IMR-90 (cell line): ENCODE results near the gene MZT1.

ENCODE experiments used
- ELK1 ChIP-seq: fragments of 150-350 bp; IDR thresholded peaks from 2 replicates; pipeline ENCODE4 v1.6.1; 2016; ENCODE audit warnings: low read depth, mild to moderate bottlenecking, low read length, moderate library complexity, borderline replicate concordance
- MXI1 ChIP-seq: IDR thresholded peaks from 2 replicates; pipeline ENCODE4 v1.6.1; 2012; ENCODE audit warnings: low read depth, mild to moderate bottlenecking, low read length, moderate library complexity, borderline replicate concordance
- NFE2L2 ChIP-seq: fragments of 150-350 bp; IDR thresholded peaks from 2 replicates; pipeline ENCODE4 v1.6.1; 2016; ENCODE audit warnings: low read depth, mild to moderate bottlenecking, low read length
- POLR2A ChIP-seq: IDR thresholded peaks from 2 replicates; pipeline ENCODE4 v1.6.1; 2012; ENCODE audit warnings: mild to moderate bottlenecking, low read depth, low read length
- RAD21 ChIP-seq: IDR thresholded peaks from 2 replicates; pipeline ENCODE4 v1.6.1; 2012; ENCODE audit warnings: low read length, improper control_type of control experiment
- RCOR1 ChIP-seq: IDR thresholded peaks from 2 replicates; pipeline ENCODE4 v1.6.1; 2012; ENCODE audit warnings: mild to moderate bottlenecking, low read length, improper control_type of control experiment; ENCODE audit not compliant: insufficient replicate concordance
- RFX5 ChIP-seq: IDR thresholded peaks from 2 replicates; pipeline ENCODE4 v1.8.0; 2012; ENCODE audit warnings: low read depth, mild to moderate bottlenecking, low read length, moderate library complexity
- SMC3 ChIP-seq: fragments of 150-350 bp; IDR thresholded peaks from 2 replicates; pipeline ENCODE4 v1.6.1; 2016; ENCODE audit warnings: low read depth, mild to moderate bottlenecking, antibody characterized with exemption, low read length, moderate library complexity
- TF ChIP-seq, protein P1 (sequence below): conservative IDR thresholded peaks from 2 replicates; pipeline ENCODE4 v1.5.1; 2012; ENCODE audit warnings: mild to moderate bottlenecking, low read depth, low read length, improper control_type of control experiment

GRCh38 chr13:72728290-72728605 is 819 bp upstream of the MZT1 start:
- TF ChIP-seq RFX5: no peak
- no peak for TF ChIP-seq NFE2L2
- TF ChIP-seq, protein P1, sequence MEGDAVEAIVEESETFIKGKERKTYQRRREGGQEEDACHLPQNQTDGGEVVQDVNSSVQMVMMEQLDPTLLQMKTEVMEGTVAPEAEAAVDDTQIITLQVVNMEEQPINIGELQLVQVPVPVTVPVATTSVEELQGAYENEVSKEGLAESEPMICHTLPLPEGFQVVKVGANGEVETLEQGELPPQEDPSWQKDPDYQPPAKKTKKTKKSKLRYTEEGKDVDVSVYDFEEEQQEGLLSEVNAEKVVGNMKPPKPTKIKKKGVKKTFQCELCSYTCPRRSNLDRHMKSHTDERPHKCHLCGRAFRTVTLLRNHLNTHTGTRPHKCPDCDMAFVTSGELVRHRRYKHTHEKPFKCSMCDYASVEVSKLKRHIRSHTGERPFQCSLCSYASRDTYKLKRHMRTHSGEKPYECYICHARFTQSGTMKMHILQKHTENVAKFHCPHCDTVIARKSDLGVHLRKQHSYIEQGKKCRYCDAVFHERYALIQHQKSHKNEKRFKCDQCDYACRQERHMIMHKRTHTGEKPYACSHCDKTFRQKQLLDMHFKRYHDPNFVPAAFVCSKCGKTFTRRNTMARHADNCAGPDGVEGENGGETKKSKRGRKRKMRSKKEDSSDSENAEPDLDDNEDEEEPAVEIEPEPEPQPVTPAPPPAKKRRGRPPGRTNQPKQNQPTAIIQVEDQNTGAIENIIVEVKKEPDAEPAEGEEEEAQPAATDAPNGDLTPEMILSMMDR: no peak
- no peak for TF ChIP-seq POLR2A
- no peak for TF ChIP-seq RCOR1
- TF ChIP-seq MXI1: no peak
- TF ChIP-seq RAD21: no peak
- TF ChIP-seq ELK1: no peak
- no peak for TF ChIP-seq SMC3
